Muscle of leg (tissue), 16 donors: ENCODE results near the gene PPA1. TPM values are rescaled to one million over a fixed set of nuclear protein-coding genes. Genes with fewer than 3 reads are reported as not detected.

ENCODE experiments used
- DNase-seq: peaks from one replicate; pipeline ENCODE4 v3.0.0; 2013
- H3K27ac ChIP-seq: one replicate; pipeline ENCODE4 v1.5.1; 2013; ENCODE audit warnings: mild to moderate bottlenecking, low read length, control low read depth
- H3K27me3 ChIP-seq: one replicate; pipeline ENCODE4 v1.6.1; 2013; ENCODE audit warnings: low read length; ENCODE audit not compliant: control insufficient read depth, insufficient read depth
- H3K36me3 ChIP-seq: one replicate; pipeline ENCODE4 v1.6.1; 2013; ENCODE audit warnings: low read length; ENCODE audit not compliant: control insufficient read depth, insufficient read depth
- H3K4me1 ChIP-seq: one replicate; pipeline ENCODE4 v1.6.1; 2013; ENCODE audit warnings: low read length; ENCODE audit not compliant: control insufficient read depth, insufficient read depth
- H3K4me3 ChIP-seq: one replicate; pipeline ENCODE4 v1.5.1; 2013; ENCODE audit warnings: low read length, control low read depth
- H3K9me3 ChIP-seq: replicated peaks from 2 replicates; pipeline ENCODE4 v1.6.1; 2013; ENCODE audit warnings: low read depth, low read length; ENCODE audit not compliant: control insufficient read depth
- WGBS: methylation state at CpG from one replicate; pipeline ENCODE4 v1.1.5; 2013; ENCODE audit warnings: missing lambda C conversion rate; ENCODE audit not compliant: insufficient coverage; 5-methylcytosine and 5-hydroxymethylcytosine counted together
- long read RNA-seq, 11 donors: transcript quantifications; one replicate each; lab custom pipeline, GENCODE V29; 2026
- polyA plus RNA-seq, 8 donors: library from polyadenylated mRNA; unstranded; fragments of 120-200 nt; gene quantifications; one replicate each; pipeline versions ENCODE4 v1.2.1 to v1.2.3, GENCODE V29; 2013; ENCODE audit warnings: inconsistent platforms in 1 of 8, low replicate concordance in 1 of 8; ENCODE audit not compliant: insufficient read length in 8 of 8, insufficient read depth in 1 of 8
- total RNA-seq: library from RNA; stranded (reverse); fragments of 120-200 nt; gene quantifications from one replicate; pipeline ENCODE4 v1.2.4, GENCODE V29; 2013

The PPA1 gene
- total RNA-seq = 99.5 TPM
- polyA plus RNA-seq = 10 to 100 TPM; 70.6 to 90.6 (median 75.9) TPM
- long read RNA-seq, donor 1, transcript PPA1-202 (11 exons, 1,295 nt) = major isoform, 13 of 45 reads
- long read RNA-seq, donor 1, partial matches to known transcripts = 32 of 45 reads
- long read RNA-seq, donor 1, other reads (novel, unspliced or antisense) = 0 of 45 reads
- long read RNA-seq, donor 2, transcript PPA1-202 (11 exons, 1,295 nt) = major isoform, 8 of 8 reads
- long read RNA-seq, donor 2, partial matches to known transcripts = 0 of 8 reads
- long read RNA-seq, donor 2, other reads (novel, unspliced or antisense) = 0 of 8 reads
- long read RNA-seq, donor 3, transcript PPA1-202 (11 exons, 1,295 nt) = major isoform, 29 of 165 reads
- long read RNA-seq, donor 3, partial matches to known transcripts = 136 of 165 reads
- long read RNA-seq, donor 3, other reads (novel, unspliced or antisense) = 0 of 165 reads
- long read RNA-seq, donor 4, transcript PPA1-202 (11 exons, 1,295 nt) = major isoform, 22 of 55 reads
- long read RNA-seq, donor 4, partial matches to known transcripts = 33 of 55 reads
- long read RNA-seq, donor 4, other reads (novel, unspliced or antisense) = 0 of 55 reads
- long read RNA-seq, donor 5, transcript PPA1-202 (11 exons, 1,295 nt) = major isoform, 99 of 99 reads
- long read RNA-seq, donor 5, partial matches to known transcripts = 0 of 99 reads
- long read RNA-seq, donor 5, other reads (novel, unspliced or antisense) = 0 of 99 reads
- long read RNA-seq, donor 6, transcript PPA1-202 (11 exons, 1,295 nt) = major isoform, 78 of 287 reads
- long read RNA-seq, donor 6, partial matches to known transcripts = 209 of 287 reads
- long read RNA-seq, donor 6, other reads (novel, unspliced or antisense) = 0 of 287 reads
- long read RNA-seq, donor 7, transcript PPA1-202 (11 exons, 1,295 nt) = major isoform, 50 of 226 reads
- long read RNA-seq, donor 7, partial matches to known transcripts = 176 of 226 reads
- long read RNA-seq, donor 7, other reads (novel, unspliced or antisense) = 0 of 226 reads
- long read RNA-seq, donor 8, transcript PPA1-202 (11 exons, 1,295 nt) = major isoform, 29 of 183 reads
- long read RNA-seq, donor 8, partial matches to known transcripts = 154 of 183 reads
- long read RNA-seq, donor 8, other reads (novel, unspliced or antisense) = 0 of 183 reads
- long read RNA-seq, donor 9, transcript PPA1-202 (11 exons, 1,295 nt) = major isoform, 34 of 177 reads
- long read RNA-seq, donor 9, partial matches to known transcripts = 143 of 177 reads
- long read RNA-seq, donor 9, other reads (novel, unspliced or antisense) = 0 of 177 reads
- long read RNA-seq, donor 10, transcript PPA1-202 (11 exons, 1,295 nt) = major isoform, 41 of 278 reads
- long read RNA-seq, donor 10, partial matches to known transcripts = 237 of 278 reads
- long read RNA-seq, donor 10, other reads (novel, unspliced or antisense) = 0 of 278 reads
- long read RNA-seq, donor 11, transcript PPA1-202 (11 exons, 1,295 nt) = major isoform, 40 of 163 reads
- long read RNA-seq, donor 11, partial matches to known transcripts = 123 of 163 reads
- long read RNA-seq, donor 11, other reads (novel, unspliced or antisense) = 0 of 163 reads

- peak within 1 kb of the TSS; percentile 71 for H3K27ac ChIP-seq
- no peaks in the 10 kb centered on the region for H3K27me3 ChIP-seq
- no peaks in the 10 kb centered on the region for H3K9me3 ChIP-seq
- peak within 1 kb of the TSS; percentile 86 for H3K4me3 ChIP-seq
- H3K36me3 ChIP-seq = peaks cover 3% of the 10 kb centered on the region
- peak; percentile 99 for DNase-seq
- peaks cover 3% of the 10 kb centered on the region for H3K4me1 ChIP-seq
- 0% methylated on average over 71 of the region's 74 CpGs for WGBS
Observed at GRCh38 chr10:70233109-70233938, at the start of gene PPA1. Gene PPA1 (minus strand): TSS chr10:70233429. CDS start chr10:70233327, 102 bp downstream.

- Histone ChIP-seq H3K4me3 (no peak overlapping the region), H3K9me3 (no peaks in the 10 kb centered on the region), H3K4me1 (peaks cover 4% of the 10 kb centered on the region), H3K27ac (no peak overlapping the region), H3K27me3 (peaks cover 43% of the 10 kb centered on the region), H3K36me3 (no peaks in the 10 kb centered on the region)
- WGBS = no CpG with 5 or more reads among the region's 1 CpG
- no peak for DNase-seq
Observed at GRCh38 chr10:70281609-70282008, 48.4 kb upstream of the PPA1 start.

GRCh38 chr10:70280099-70280498, 46.9 kb upstream of the PPA1 start:
- DNase-seq = no peak
- Histone ChIP-seq H3K4me3 (no peak overlapping the region), H3K27ac (no peak overlapping the region), H3K4me1 (peaks cover 4% of the 10 kb centered on the region), H3K9me3 (peaks cover 4% of the 10 kb centered on the region), H3K27me3 (peaks cover 36% of the 10 kb centered on the region), H3K36me3 (no peaks in the 10 kb centered on the region)
- WGBS = no CpG with 5 or more reads among the region's 6 CpGs

GRCh38 chr10:70277396-70278030, 44.3 kb upstream of the PPA1 start:
- Histone ChIP-seq H3K4me1 (no peaks in the 10 kb centered on the region), H3K9me3 (peaks cover 4% of the 10 kb centered on the region), H3K4me3 (no peak overlapping the region), H3K27me3 (peaks cover 18% of the 10 kb centered on the region), H3K27ac (no peak overlapping the region), H3K36me3 (no peaks in the 10 kb centered on the region)
- WGBS = no CpG with 5 or more reads among the region's 3 CpGs
- no peak for DNase-seq

- H3K9me3 ChIP-seq = peaks cover 4% of the 10 kb centered on the region
- WGBS = 33% methylated on average over 1 of the region's 2 CpGs
- peaks cover 6% of the 10 kb centered on the region for H3K27me3 ChIP-seq
- no peak overlapping the region for H3K27ac ChIP-seq
- DNase-seq = peak; percentile 59
- H3K4me1 ChIP-seq = no peaks in the 10 kb centered on the region
- no peaks in the 10 kb centered on the region for H3K36me3 ChIP-seq
- no peak overlapping the region for H3K4me3 ChIP-seq
Observed at GRCh38 chr10:70274643-70275042, 41.4 kb upstream of the PPA1 start.

GRCh38 chr10:70272925-70273316, 39.7 kb upstream of the PPA1 start:
- Histone ChIP-seq H3K27me3 (peaks cover 8% of the 10 kb centered on the region), H3K9me3 (peaks cover 4% of the 10 kb centered on the region), H3K27ac (no peak overlapping the region), H3K36me3 (no peaks in the 10 kb centered on the region), H3K4me1 (no peaks in the 10 kb centered on the region), H3K4me3 (no peak overlapping the region)
- peak; percentile 22 for DNase-seq
- 39% methylated on average over 2 of the region's 4 CpGs for WGBS

- peaks cover 7% of the 10 kb centered on the region for H3K27me3 ChIP-seq
- no peak for DNase-seq
- H3K36me3 ChIP-seq = no peaks in the 10 kb centered on the region
- no peak overlapping the region for H3K4me3 ChIP-seq
- WGBS = 66% methylated on average over 8 of the region's 17 CpGs
- H3K9me3 ChIP-seq = peaks cover 4% of the 10 kb centered on the region
- H3K4me1 ChIP-seq = no peaks in the 10 kb centered on the region
- H3K27ac ChIP-seq = no peak overlapping the region
Observed at GRCh38 chr10:70271996-70272924, 39.0 kb upstream of the PPA1 start.

- Histone ChIP-seq H3K27me3 (peaks cover 12% of the 10 kb centered on the region), H3K4me3 (no peak overlapping the region), H3K4me1 (no peaks in the 10 kb centered on the region), H3K27ac (no peak overlapping the region), H3K36me3 (no peaks in the 10 kb centered on the region), H3K9me3 (peaks cover 4% of the 10 kb centered on the region)
- 78% methylated on average over 1 of the region's 2 CpGs for WGBS
- DNase-seq = no peak
Observed at GRCh38 chr10:70270952-70271351, 37.7 kb upstream of the PPA1 start.
